HEK293 (cell line): ENCODE data around the gene NUCKS1.
A peak's percentile ranks its signal among the peaks of the same experiment; 100 is the strongest.

Experiments
- BCL11B ChIP-seq: fragments of 450-650 bp; formaldehyde crosslinking; IDR thresholded peaks from 2 replicates; pipeline ENCODE4 v1.5.1; 2016; ENCODE audit warnings: low read depth, missing biosample characterization, missing genetic modification characterization
- EGR2 ChIP-seq: fragments of 450-650 bp; formaldehyde crosslinking; IDR thresholded peaks from 2 replicates; pipeline ENCODE4 v1.5.1; 2016; ENCODE audit warnings: low read depth, missing biosample characterization, missing genetic modification characterization
- FEZF1 ChIP-seq: fragments of 450-650 bp; formaldehyde crosslinking; IDR thresholded peaks from 2 replicates; pipeline ENCODE4 v1.5.1; 2016; ENCODE audit warnings: missing biosample characterization, missing genetic modification characterization
- GLIS1 ChIP-seq: fragments of 450-650 bp; formaldehyde crosslinking; IDR thresholded peaks from 2 replicates; pipeline ENCODE4 v1.5.1; 2016; ENCODE audit warnings: missing biosample characterization, missing genetic modification characterization
- KLF1 ChIP-seq: fragments of 450-650 bp; formaldehyde crosslinking; IDR thresholded peaks from 2 replicates; pipeline ENCODE4 v1.5.1; 2016; ENCODE audit warnings: missing biosample characterization, missing genetic modification characterization
- KLF16 ChIP-seq: fragments of 450-650 bp; formaldehyde crosslinking; IDR thresholded peaks from 2 replicates; pipeline ENCODE4 v1.5.1; 2017; ENCODE audit warnings: missing biosample characterization, missing genetic modification characterization
- KLF7 ChIP-seq: fragments of 450-650 bp; formaldehyde crosslinking; IDR thresholded peaks from 2 replicates; pipeline ENCODE4 v1.5.1; 2016; ENCODE audit warnings: missing biosample characterization, missing genetic modification characterization, borderline replicate concordance
- RBAK ChIP-seq: fragments of 450-650 bp; formaldehyde crosslinking; IDR thresholded peaks from 2 replicates; pipeline ENCODE4 v1.5.1; 2016; ENCODE audit warnings: missing biosample characterization, missing genetic modification characterization
- REPIN1 ChIP-seq: fragments of 450-650 bp; formaldehyde crosslinking; IDR thresholded peaks from 2 replicates; pipeline ENCODE4 v1.5.1; 2017; ENCODE audit warnings: missing biosample characterization, missing genetic modification characterization, low read depth
- SP3 ChIP-seq: fragments of 450-650 bp; formaldehyde crosslinking; IDR thresholded peaks from 2 replicates; pipeline ENCODE4 v1.5.1; 2016; ENCODE audit warnings: missing biosample characterization, missing genetic modification characterization
- ZBTB17 ChIP-seq: fragments of 450-650 bp; formaldehyde crosslinking; IDR thresholded peaks from 2 replicates; pipeline ENCODE4 v1.5.1; 2016; ENCODE audit warnings: missing biosample characterization, missing genetic modification characterization
- ZBTB48 ChIP-seq: fragments of 450-650 bp; formaldehyde crosslinking; IDR thresholded peaks from 2 replicates; pipeline ENCODE4 v1.5.1; 2016; ENCODE audit warnings: missing biosample characterization, missing genetic modification characterization
- ZNF114 ChIP-seq: fragments of 450-650 bp; formaldehyde crosslinking; IDR thresholded peaks from 2 replicates; pipeline ENCODE4 v1.5.0; 2017; ENCODE audit warnings: missing biosample characterization, missing genetic modification characterization
- ZNF138 ChIP-seq: fragments of 450-650 bp; formaldehyde crosslinking; IDR thresholded peaks from 2 replicates; pipeline ENCODE4 v1.5.1; 2016; ENCODE audit warnings: missing biosample characterization, missing genetic modification characterization, borderline replicate concordance
- ZNF16 ChIP-seq: fragments of 450-650 bp; formaldehyde crosslinking; IDR thresholded peaks from 2 replicates; pipeline ENCODE4 v1.5.1; 2016; ENCODE audit warnings: low read depth, missing biosample characterization, missing genetic modification characterization
- ZNF2 ChIP-seq: fragments of 450-650 bp; formaldehyde crosslinking; IDR thresholded peaks from 2 replicates; pipeline ENCODE4 v1.5.1; 2016; ENCODE audit warnings: missing biosample characterization, missing genetic modification characterization
- ZNF202 ChIP-seq: fragments of 450-650 bp; formaldehyde crosslinking; IDR thresholded peaks from 2 replicates; pipeline ENCODE4 v1.5.1; 2016; ENCODE audit warnings: missing biosample characterization, missing genetic modification characterization, borderline replicate concordance
- ZNF223 ChIP-seq: fragments of 450-650 bp; formaldehyde crosslinking; IDR thresholded peaks from 2 replicates; pipeline ENCODE4 v1.5.1; 2016; ENCODE audit warnings: missing biosample characterization, missing genetic modification characterization
- ZNF302 ChIP-seq: fragments of 450-650 bp; formaldehyde crosslinking; IDR thresholded peaks from 2 replicates; pipeline ENCODE4 v1.5.1; 2016; ENCODE audit warnings: missing biosample characterization, missing genetic modification characterization, low read depth
- ZNF335 ChIP-seq: fragments of 450-650 bp; formaldehyde crosslinking; conservative IDR thresholded peaks from 2 replicates; pipeline ENCODE4 v1.5.1; 2016; ENCODE audit warnings: missing biosample characterization, missing genetic modification characterization
- ZNF394 ChIP-seq: fragments of 450-650 bp; formaldehyde crosslinking; IDR thresholded peaks from 2 replicates; pipeline ENCODE4 v1.5.1; 2016; ENCODE audit warnings: missing biosample characterization, missing genetic modification characterization, mild to moderate bottlenecking, moderate library complexity, borderline replicate concordance
- ZNF433 ChIP-seq: fragments of 450-650 bp; formaldehyde crosslinking; IDR thresholded peaks from 2 replicates; pipeline ENCODE4 v1.5.1; 2016; ENCODE audit warnings: missing biosample characterization, missing genetic modification characterization, low read depth
- ZNF510 ChIP-seq: fragments of 450-650 bp; formaldehyde crosslinking; IDR thresholded peaks from 2 replicates; pipeline ENCODE4 v1.5.1; 2018; ENCODE audit warnings: mild to moderate bottlenecking, missing genetic modification characterization, missing biosample characterization; ENCODE audit not compliant: insufficient replicate concordance
- ZNF561 ChIP-seq: fragments of 450-650 bp; IDR thresholded peaks from 2 replicates; pipeline ENCODE4 v1.5.1; 2018; ENCODE audit warnings: missing biosample characterization, missing genetic modification characterization, borderline replicate concordance
- ZNF596 ChIP-seq: fragments of 450-650 bp; IDR thresholded peaks from 2 replicates; pipeline ENCODE4 v1.5.0; 2018; ENCODE audit warnings: missing biosample characterization, mild to moderate bottlenecking, missing genetic modification characterization, moderate library complexity
- ZNF610 ChIP-seq: fragments of 450-650 bp; formaldehyde crosslinking; IDR thresholded peaks from 2 replicates; pipeline ENCODE4 v1.5.1; 2016; ENCODE audit warnings: missing biosample characterization, missing genetic modification characterization, borderline replicate concordance
- ZSCAN16 ChIP-seq: fragments of 450-650 bp; formaldehyde crosslinking; IDR thresholded peaks from 2 replicates; pipeline ENCODE4 v1.5.1; 2016; ENCODE audit warnings: missing biosample characterization, missing genetic modification characterization
- TF ChIP-seq, protein P1 (sequence below): fragments of 450-650 bp; formaldehyde crosslinking; IDR thresholded peaks from 2 replicates; pipeline ENCODE4 v1.5.1; 2016; ENCODE audit warnings: missing biosample characterization, missing genetic modification characterization
- TF ChIP-seq, protein P2 (sequence below): fragments of 450-650 bp; formaldehyde crosslinking; IDR thresholded peaks from 2 replicates; pipeline ENCODE4 v1.5.1; 2016; ENCODE audit warnings: missing biosample characterization, missing genetic modification characterization
- TF ChIP-seq, protein P3 (sequence below): fragments of 450-650 bp; formaldehyde crosslinking; IDR thresholded peaks from 2 replicates; pipeline ENCODE4 v1.5.1; 2016; ENCODE audit warnings: missing biosample characterization, missing genetic modification characterization, low read depth
- TF ChIP-seq, protein P4 (sequence below): fragments of 450-650 bp; formaldehyde crosslinking; IDR thresholded peaks from 2 replicates; pipeline ENCODE4 v1.5.1; 2016; ENCODE audit warnings: missing biosample characterization, missing genetic modification characterization
- TF ChIP-seq, protein P5 (sequence below): fragments of 450-650 bp; formaldehyde crosslinking; IDR thresholded peaks from 2 replicates; pipeline ENCODE4; 2016; ENCODE audit warnings: missing biosample characterization, missing genetic modification characterization

NUCKS1 gene

DNA sequence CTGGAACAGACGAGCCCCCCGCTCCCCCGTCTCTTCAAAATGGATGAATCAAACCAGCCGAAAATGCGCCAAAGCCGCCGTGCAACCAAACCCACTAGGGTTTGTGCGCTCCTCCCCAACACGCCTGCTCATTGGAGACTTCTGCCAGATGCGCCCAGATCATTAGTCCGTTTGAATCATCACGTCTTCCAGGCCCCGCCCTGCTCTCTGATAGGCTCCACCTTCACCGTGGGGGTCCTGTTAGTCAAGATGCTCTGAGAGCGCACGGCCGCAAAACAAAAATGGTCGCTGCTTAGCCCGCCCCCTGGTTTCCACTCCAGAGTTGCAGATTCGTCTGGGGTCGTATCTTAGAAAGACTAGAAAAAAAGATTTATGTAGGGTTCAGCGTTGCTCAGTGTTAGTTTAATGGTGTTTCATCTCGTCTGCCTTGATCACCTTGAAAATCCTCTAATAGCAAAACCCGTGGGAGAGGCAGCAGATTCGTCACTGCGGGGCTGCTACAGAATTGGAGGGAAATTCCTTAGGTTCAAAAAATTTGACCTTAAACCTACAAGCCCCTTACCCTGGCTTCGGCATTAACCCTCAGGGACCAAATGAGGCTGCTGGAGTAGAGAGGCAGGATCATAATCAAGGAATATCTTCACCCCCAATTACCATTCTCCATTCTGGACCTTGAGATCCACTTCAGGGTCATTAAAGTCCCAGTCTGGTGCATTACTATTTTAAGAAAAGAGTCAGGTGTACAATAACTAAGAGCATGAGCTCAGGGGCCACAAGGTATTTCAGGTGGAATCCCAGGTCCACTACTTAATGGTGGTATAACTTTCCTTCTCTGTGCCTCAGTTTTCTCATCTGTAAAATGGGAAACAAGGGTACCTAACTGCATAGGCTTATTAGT lies at the start of gene NUCKS1 (continued):
- 0 out of 2 replicates have a peak, but pooled peaks have one; percentile 79 for TF ChIP-seq REPIN1 (tag by site-specific recombination)
- TF ChIP-seq, protein P1, sequence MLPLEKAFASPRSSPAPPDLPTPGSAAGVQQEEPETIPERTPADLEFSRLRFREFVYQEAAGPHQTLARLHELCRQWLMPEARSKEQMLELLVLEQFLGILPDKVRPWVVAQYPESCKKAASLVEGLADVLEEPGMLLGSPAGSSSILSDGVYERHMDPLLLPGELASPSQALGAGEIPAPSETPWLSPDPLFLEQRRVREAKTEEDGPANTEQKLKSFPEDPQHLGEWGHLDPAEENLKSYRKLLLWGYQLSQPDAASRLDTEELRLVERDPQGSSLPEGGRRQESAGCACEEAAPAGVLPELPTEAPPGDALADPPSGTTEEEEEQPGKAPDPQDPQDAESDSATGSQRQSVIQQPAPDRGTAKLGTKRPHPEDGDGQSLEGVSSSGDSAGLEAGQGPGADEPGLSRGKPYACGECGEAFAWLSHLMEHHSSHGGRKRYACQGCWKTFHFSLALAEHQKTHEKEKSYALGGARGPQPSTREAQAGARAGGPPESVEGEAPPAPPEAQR (tag by site-specific recombination), result peak; percentile 74; the same call in 1 of the 2 replicates
- TF ChIP-seq ZNF596 (tag by site-specific recombination), result peak; percentile 33; the same call in 1 of the 2 replicates
- TF ChIP-seq, protein P2, sequence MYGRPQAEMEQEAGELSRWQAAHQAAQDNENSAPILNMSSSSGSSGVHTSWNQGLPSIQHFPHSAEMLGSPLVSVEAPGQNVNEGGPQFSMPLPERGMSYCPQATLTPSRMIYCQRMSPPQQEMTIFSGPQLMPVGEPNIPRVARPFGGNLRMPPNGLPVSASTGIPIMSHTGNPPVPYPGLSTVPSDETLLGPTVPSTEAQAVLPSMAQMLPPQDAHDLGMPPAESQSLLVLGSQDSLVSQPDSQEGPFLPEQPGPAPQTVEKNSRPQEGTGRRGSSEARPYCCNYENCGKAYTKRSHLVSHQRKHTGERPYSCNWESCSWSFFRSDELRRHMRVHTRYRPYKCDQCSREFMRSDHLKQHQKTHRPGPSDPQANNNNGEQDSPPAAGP, result peak; percentile 79
- TF ChIP-seq ZNF394 (tag by site-specific recombination), result peak; percentile 76
- peak; percentile 44; the same call in 1 of the 2 replicates for TF ChIP-seq FEZF1 (tag by site-specific recombination)
- TF ChIP-seq SP3 (tag by site-specific recombination), result peak; percentile 99
- TF ChIP-seq ZBTB48 (tag by site-specific recombination), result peak; percentile 82
- TF ChIP-seq, protein P3, sequence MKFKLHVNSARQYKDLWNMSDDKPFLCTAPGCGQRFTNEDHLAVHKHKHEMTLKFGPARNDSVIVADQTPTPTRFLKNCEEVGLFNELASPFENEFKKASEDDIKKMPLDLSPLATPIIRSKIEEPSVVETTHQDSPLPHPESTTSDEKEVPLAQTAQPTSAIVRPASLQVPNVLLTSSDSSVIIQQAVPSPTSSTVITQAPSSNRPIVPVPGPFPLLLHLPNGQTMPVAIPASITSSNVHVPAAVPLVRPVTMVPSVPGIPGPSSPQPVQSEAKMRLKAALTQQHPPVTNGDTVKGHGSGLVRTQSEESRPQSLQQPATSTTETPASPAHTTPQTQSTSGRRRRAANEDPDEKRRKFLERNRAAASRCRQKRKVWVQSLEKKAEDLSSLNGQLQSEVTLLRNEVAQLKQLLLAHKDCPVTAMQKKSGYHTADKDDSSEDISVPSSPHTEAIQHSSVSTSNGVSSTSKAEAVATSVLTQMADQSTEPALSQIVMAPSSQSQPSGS (tag by site-specific recombination), result no peak
- peak; percentile 97 for TF ChIP-seq KLF16 (tag by site-specific recombination)
- no peak for TF ChIP-seq ZSCAN16 (tag by site-specific recombination)
- peak; percentile 36 for TF ChIP-seq KLF1 (tag by site-specific recombination)
- TF ChIP-seq ZNF302 (tag by site-specific recombination), result no peak
- peak; percentile 83 for TF ChIP-seq ZNF335
- no peak for TF ChIP-seq ZNF16 (tag by site-specific recombination)
- TF ChIP-seq ZNF114 (tag by site-specific recombination), result no peak
- TF ChIP-seq, protein P4, sequence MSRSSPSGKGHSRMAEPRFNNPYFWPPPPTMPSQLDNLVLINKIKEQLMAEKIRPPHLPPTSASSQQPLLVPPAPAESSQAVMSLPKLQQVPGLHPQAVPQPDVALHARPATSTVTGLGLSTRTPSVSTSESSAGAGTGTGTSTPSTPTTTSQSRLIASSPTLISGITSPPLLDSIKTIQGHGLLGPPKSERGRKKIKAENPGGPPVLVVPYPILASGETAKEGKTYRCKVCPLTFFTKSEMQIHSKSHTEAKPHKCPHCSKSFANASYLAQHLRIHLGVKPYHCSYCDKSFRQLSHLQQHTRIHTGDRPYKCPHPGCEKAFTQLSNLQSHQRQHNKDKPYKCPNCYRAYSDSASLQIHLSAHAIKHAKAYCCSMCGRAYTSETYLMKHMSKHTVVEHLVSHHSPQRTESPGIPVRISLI, result no peak
- TF ChIP-seq GLIS1 (tag by site-specific recombination), result peak; percentile 99
- no peak for TF ChIP-seq ZNF138 (tag by site-specific recombination)
- TF ChIP-seq ZBTB17 (tag by site-specific recombination), result peak; percentile 86; the same call in 1 of the 2 replicates
- TF ChIP-seq RBAK (tag by site-specific recombination), result no peak
- TF ChIP-seq ZNF510 (tag by site-specific recombination), result no peak
- TF ChIP-seq ZNF610 (tag by site-specific recombination), result 0 out of 2 replicates have a peak, but pooled peaks have one; percentile 30
- TF ChIP-seq ZNF2 (tag by site-specific recombination), result peak; percentile 80; the same call in 1 of the 2 replicates
- TF ChIP-seq BCL11B (tag by site-specific recombination), result 0 out of 2 replicates have a peak, but pooled peaks have one; percentile 38
- TF ChIP-seq, protein P5, sequence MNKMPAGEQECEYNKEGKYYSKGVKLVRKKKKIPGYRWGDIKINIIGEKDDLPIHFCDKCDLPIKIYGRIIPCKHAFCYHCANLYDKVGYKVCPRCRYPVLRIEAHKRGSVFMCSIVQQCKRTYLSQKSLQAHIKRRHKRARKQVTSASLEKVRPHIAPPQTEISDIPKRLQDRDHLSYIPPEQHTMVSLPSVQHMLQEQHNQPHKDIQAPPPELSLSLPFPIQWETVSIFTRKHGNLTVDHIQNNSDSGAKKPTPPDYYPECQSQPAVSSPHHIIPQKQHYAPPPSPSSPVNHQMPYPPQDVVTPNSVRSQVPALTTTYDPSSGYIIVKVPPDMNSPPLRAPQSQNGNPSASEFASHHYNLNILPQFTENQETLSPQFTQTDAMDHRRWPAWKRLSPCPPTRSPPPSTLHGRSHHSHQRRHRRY, result peak; percentile 91; the same call in 1 of the 2 replicates
- TF ChIP-seq EGR2, result peak; percentile 88
- TF ChIP-seq ZNF561, result peak; percentile 95
- no peak for TF ChIP-seq ZNF202 (tag by site-specific recombination)
- TF ChIP-seq KLF7 (tag by site-specific recombination), result peak; percentile 31; the same call in 1 of the 2 replicates
- peak; percentile 91 for TF ChIP-seq ZNF223 (tag by site-specific recombination)
- no peak; the same call in 1 of the 2 replicates for TF ChIP-seq ZNF433 (tag by site-specific recombination)
